ENCODE results near the gene OTOS. TPM values are rescaled to one million over a fixed set of nuclear protein-coding genes. Genes with fewer than 3 reads are reported as not detected.

The OTOS gene
- total RNA-seq, 1 experiment from 2014 or later: not detected

DNA sequence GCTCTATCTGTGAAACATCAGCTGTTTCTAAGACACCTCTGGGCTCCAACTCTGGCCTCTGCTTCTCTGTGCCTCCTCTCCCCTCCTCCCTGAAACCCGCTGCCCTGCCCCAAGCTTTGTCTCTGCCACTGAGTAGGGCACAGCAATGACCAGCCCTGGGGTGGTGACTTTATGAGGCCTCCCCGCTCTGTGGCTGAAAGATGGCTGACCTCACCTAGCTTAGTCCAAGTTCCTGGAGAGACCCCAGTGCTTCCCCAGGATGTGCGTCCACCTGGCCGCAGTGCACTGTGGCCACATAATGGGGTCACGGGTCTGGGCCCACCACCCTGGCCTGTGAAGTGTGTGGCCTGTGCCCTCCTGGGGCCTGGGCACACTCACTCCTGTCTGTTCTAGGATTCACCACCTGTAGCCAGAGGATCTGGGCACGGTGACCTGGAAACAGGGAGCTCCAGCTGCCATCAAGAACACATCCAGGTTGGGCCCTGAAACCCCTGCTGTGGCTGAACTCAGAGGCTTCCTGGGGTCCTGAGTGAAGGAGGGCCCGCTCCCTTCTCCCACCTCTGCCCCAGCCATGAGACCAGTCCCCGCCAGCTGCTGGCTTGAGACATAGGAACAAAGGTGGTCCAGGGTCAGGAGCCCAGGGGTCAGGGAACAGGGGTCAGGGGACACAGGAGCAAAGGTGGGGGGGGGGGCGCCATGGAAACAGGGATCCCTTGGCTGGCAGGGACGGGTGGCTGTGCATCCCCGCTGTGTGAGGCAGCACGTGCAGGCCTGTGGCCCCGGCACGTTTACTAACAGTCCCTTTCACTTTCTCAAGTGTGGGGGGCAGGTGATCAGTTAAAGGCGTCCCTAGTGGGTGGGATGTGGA is 29.3 kb upstream of the OTOS start:
- DNase-seq (ENCODE audit: low read depth, low spot score) (no peak), ATAC-seq (no peak)
- intact Hi-C loops (cut with micrococcal nuclease; ENCODE audit: unreplicated experiment) (no loop called here), in situ Hi-C loops (cut with HindIII; ENCODE audit: low pct_unique_long_range_greater_than_20kb, low sequenced_read_pairs) (no loop called here)
- POLR2A ChIA-PET: no interaction called here
- BruUV-seq (replicated peaks): no TSS peak
- Histone ChIP-seq H3K36me3 (ENCODE audit: control insufficient read depth, insufficient read depth, low read length) (no peaks in the 10 kb centered on the region), H3K4me3 (ENCODE audit: low read depth in 2 of 2, low read length in 2 of 2) (no peak overlapping the region), H3K27me3 (ENCODE audit: control insufficient read depth, insufficient read depth, low read length) (peaks cover 3% of the 10 kb centered on the region; the same call in 1 of the 2 replicates), H3K4me1 (ENCODE audit: control insufficient read depth, insufficient read depth, low read length) (no peaks in the 10 kb centered on the region), H3K27ac (ENCODE audit: low read length) (no peak overlapping the region), H3K9me3 (ENCODE audit: control insufficient read depth, insufficient read depth, low read depth, low read length) (no peaks in the 10 kb centered on the region)
- TF ChIP-seq CTCF (IDR thresholded peaks at IDR 0.05) (no peak), TCF7L2 (IDR thresholded peaks at IDR 0.05; ENCODE audit: low read depth, low read length) (no peak), POLR2AphosphoS5 (IDR thresholded peaks at IDR 0.05; ENCODE audit: low read depth, low read length) (no peak), SIN3A (IDR thresholded peaks at IDR 0.05; ENCODE audit: borderline replicate concordance, insufficient read depth, low read depth, low read length) (no peak)
- TF ChIP-seq, protein P1, sequence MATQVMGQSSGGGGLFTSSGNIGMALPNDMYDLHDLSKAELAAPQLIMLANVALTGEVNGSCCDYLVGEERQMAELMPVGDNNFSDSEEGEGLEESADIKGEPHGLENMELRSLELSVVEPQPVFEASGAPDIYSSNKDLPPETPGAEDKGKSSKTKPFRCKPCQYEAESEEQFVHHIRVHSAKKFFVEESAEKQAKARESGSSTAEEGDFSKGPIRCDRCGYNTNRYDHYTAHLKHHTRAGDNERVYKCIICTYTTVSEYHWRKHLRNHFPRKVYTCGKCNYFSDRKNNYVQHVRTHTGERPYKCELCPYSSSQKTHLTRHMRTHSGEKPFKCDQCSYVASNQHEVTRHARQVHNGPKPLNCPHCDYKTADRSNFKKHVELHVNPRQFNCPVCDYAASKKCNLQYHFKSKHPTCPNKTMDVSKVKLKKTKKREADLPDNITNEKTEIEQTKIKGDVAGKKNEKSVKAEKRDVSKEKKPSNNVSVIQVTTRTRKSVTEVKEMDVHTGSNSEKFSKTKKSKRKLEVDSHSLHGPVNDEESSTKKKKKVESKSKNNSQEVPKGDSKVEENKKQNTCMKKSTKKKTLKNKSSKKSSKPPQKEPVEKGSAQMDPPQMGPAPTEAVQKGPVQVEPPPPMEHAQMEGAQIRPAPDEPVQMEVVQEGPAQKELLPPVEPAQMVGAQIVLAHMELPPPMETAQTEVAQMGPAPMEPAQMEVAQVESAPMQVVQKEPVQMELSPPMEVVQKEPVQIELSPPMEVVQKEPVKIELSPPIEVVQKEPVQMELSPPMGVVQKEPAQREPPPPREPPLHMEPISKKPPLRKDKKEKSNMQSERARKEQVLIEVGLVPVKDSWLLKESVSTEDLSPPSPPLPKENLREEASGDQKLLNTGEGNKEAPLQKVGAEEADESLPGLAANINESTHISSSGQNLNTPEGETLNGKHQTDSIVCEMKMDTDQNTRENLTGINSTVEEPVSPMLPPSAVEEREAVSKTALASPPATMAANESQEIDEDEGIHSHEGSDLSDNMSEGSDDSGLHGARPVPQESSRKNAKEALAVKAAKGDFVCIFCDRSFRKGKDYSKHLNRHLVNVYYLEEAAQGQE (IDR thresholded peaks at IDR 0.05; ENCODE audit: insufficient read depth in 1 of 2, low read depth in 2 of 2, low read length in 1 of 2): no peak
- CTCF ChIA-PET: no interaction called here

- Histone ChIP-seq H3K9me3 (ENCODE audit: control insufficient read depth, insufficient read depth, low read depth, low read length) (no peaks in the 10 kb centered on the region), H3K27me3 (ENCODE audit: control insufficient read depth, insufficient read depth, low read length) (peaks cover 3% of the 10 kb centered on the region; the same call in 1 of the 2 replicates), H3K36me3 (ENCODE audit: control insufficient read depth, insufficient read depth, low read length) (no peaks in the 10 kb centered on the region), H3K4me3 (ENCODE audit: low read depth in 2 of 2, low read length in 2 of 2) (no peak overlapping the region), H3K4me1 (ENCODE audit: control insufficient read depth, insufficient read depth, low read length) (no peaks in the 10 kb centered on the region), H3K27ac (ENCODE audit: low read length) (no peak overlapping the region)
- POLR2A ChIA-PET: no interaction called here
- no peak for ATAC-seq
- intact Hi-C loops (cut with micrococcal nuclease; ENCODE audit: unreplicated experiment): no loop called here
- TF ChIP-seq, protein P1 (IDR thresholded peaks at IDR 0.05; ENCODE audit: insufficient read depth in 1 of 2, low read depth in 2 of 2, low read length in 1 of 2): no peak
- no peak for TF ChIP-seq TCF7L2 (IDR thresholded peaks at IDR 0.05; ENCODE audit: low read depth, low read length)
- no peak for TF ChIP-seq SIN3A (IDR thresholded peaks at IDR 0.05; ENCODE audit: borderline replicate concordance, insufficient read depth, low read depth, low read length)
- TF ChIP-seq CTCF (IDR thresholded peaks at IDR 0.05): no peak
- no peak for TF ChIP-seq POLR2AphosphoS5 (IDR thresholded peaks at IDR 0.05; ENCODE audit: low read depth, low read length)
- no peak for DNase-seq (ENCODE audit: low read depth, low spot score)
- in situ Hi-C loops (cut with HindIII; ENCODE audit: low pct_unique_long_range_greater_than_20kb, low sequenced_read_pairs): no loop called here
- CTCF ChIA-PET: no interaction called here
- BruUV-seq (replicated peaks): no TSS peak
Measured at GRCh38 chr2:240168546-240169361, 28.3 kb upstream of the OTOS start.
